22Rv1 (cell line): ENCODE results near the gene CREB3L4.

Experiments
- CTCF ChIP-seq: fragments of 450-650 bp; IDR thresholded peaks from 2 replicates; pipeline ENCODE4 v1.5.1; 2017; ENCODE audit warnings: mild to moderate bottlenecking
- ZFX ChIP-seq: fragments of 450-650 bp; IDR thresholded peaks from 2 replicates; pipeline ENCODE4 v1.6.1; 2017; ENCODE audit warnings: antibody characterized with exemption, borderline replicate concordance

- TF ChIP-seq CTCF = no peak
- TF ChIP-seq ZFX = no peak
Observed at GRCh38 chr1:153984123-153984894, 16.6 kb downstream of the CREB3L4 start.
